Activated CD4-positive, alpha-beta T cell treated with anti-CD3 and anti-CD28 coated beads, Interleukin-2, Interleukin-6, amounts not matched to agents 100 ng/mL and 50 ng/mL, durations not matched to agents 16 hours and 8 hours (primary cell): ENCODE measurements around the gene LPAR1.

ENCODE experiments used
- DNase-seq: peaks from one replicate; pipeline ENCODE4 v3.0.0-alpha.2; 2020

The LPAR1 gene

DNA sequence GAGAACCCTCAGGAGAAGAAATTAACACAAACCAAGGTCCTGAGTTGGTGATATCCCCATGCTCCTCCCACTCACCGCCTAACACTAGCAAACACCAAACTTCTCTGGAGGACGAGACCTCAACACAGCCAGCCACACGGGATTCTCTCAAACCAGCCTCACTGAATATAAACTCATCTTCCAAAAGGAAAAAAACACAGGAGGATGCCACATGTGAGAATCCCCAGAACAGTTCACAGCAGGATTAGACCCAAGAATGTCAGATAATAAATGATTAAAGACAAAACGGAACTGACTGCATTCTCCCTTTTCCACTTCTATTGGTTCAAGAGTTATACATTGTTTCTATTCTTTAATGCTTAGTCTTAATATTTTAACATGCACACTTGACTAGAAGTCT is 89.2 kb downstream of the LPAR1 start:
- DNase-seq = no peak

DNA sequence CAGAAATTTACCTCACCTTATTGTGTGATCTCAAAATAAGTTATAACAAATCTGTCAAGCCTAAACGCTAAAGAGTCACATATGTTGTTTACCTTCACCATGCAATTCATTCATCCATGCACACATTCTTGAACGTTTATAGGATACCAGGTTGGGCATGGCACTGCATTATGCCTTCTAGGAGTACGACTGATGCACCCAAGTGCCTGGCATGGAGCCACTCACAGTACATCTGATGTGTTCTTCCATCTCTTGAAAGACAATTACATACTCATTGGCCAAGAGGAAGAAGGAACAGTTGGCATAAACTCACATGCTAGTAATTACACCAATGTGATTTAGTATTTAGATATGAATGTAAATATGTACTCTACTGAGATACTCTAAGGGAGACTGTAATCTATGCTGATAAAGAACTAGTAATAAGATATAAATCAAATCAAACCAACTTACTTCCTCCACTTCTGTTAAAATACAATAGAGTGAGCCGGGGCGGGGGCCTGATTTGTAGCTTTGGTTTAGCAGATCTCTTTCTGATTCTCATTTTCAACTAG is 90.7 kb downstream of the LPAR1 start:
- no peak for DNase-seq

DNA sequence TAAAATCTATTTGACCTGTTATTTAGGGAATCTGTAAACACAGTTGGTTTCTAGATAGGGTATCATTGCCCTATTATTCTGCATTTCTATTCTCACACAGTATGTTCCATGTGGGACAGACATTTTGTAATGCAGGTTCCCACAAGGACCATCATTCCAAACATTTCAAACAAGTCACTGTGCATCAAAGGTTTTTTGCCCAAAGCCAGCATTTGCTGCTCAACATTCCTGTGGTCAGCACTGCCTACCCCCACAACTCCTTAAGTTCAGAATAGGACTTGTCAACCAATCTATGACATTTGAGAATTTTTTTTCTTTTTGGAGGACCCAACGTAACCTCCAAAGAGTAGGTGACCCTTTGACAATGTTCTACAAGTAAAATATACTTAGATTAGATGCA is 95.7 kb downstream of the LPAR1 start:
- DNase-seq = no peak

DNA sequence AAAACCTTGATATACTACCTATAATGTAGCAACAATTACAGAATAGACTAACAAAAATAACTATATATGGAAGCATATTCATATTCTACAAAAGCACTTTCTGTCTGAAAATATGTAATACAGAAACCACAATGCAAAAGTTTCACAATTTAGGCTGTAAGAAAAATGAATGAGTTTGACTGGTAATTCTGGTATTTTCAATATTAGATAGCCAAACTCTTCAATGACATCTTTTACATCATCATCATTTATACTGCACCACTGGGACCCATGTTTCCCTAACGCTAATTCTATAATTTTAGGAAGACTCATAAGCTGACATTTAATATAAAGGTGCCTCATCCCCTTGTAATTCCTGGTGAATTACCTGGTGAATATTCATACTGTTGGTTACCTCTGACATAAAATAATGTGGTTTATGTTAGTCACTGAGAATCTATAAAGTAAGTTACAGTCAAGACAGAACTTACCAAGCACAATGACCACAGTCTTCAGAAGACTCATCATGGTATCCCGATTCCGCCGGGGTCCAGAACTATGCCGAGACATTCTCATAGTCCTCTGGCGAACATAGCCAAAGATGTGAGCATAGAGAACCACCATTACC is 97.2 kb downstream of the LPAR1 start:
- DNase-seq = no peak

DNA sequence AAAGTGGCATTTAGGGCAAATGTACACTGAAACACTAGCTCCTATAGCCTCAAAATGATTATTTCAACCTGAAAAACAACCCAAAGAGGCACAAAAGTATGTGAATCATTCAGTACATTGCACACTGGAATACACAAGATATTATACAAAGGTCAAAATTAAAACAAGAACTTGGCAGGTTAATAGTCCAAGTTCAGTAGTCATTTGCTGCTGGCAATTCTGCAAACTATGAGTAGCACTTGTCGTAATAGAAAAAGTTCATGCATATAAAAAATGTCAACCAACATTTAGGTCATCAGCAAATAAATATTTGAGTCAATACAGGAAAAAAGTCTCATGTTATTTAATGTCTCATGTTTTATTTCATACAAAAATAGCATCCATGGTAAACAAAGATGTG is 98.7 kb downstream of the LPAR1 start:
- DNase-seq = no peak

DNA sequence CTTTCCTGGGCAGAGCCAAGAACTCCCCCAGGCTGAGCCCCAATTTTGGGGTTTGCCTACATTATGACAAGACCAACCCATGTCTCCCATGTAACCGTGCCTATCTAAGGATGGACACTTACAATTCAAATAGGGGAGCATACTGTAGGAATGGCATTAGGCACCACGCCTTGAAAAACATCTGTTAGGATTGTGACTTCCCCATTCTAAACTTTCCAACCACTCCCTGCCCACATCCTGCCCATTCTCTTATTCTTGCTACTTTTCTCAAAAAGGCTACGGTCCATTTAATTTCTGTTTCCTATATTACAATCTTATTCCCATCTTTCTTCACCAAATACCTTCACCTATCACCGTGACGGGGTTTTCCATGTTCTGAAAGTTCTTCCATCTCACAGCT is 99.2 kb downstream of the LPAR1 start:
- no peak for DNase-seq

DNA sequence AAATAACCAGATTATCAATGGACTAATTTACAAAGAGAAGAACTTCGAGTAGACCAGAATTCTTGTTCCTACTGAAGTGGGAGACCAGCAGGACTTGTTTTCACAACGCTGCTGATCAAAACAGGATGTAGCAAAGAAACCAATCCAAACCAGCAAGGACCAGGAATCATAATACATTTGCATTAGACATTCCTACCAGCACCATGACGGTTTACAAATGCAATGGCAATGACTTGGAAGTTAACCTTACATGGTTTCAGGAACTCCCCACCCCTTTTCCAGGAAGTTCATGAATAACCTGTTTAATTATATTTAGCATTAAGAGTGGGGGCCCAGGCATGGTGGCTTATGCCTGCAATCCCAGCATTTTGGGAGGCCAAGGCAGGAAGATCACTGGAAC is 100.0 kb downstream of the LPAR1 start:
- no peak for DNase-seq

DNA sequence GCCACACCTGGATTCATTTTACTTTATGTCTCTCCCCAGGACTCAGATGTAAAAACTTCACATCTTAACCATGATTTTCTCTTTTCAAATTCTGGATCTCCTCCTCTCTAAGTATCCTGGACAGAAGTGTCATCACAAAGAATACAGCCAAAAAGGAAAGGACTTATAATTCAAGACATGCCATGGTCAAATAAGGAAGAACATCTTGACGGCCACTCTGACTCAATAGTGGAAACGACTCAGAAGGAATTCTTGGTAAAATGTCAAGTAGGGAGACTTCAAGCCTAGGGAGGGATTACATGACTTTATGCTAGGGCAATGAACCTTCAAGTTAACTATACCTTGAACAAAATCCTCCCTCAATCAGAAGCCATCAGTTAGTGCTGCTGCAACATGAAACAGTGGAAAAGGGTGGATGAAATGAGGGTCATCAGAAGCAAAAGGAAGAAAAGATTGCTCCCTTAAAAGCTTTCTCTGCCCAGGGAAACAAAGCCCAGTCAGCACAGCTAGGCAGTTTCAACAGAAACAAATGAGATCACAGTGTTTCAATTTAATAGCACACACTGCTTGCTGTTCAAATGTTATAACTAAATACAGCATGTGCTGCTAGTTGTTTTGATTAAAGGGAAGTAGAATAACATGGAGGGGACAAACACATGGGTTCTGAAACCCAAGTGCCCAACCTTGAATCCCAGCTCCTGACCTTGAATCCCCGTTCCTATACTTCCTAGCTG is 101.4 kb downstream of the LPAR1 start:
- DNase-seq = no peak

DNA sequence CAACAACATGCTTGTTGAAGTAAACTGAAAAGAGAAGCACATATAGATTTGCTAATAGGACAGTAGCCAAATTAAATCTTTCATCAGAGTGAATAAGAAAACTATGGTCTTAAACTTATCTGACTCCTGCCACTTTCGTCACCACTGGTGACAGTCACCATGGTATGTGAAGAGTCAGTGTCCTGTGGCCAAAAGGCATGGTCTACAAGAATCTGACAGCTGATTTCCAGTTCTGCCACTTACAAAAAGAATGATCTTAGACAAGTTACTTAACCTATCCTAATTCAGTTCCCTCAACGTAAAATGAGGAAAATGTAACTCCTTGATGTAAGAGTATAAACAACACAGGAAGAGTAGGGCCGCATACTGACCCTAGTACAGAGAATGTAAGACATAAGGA is 102.0 kb downstream of the LPAR1 start:
- DNase-seq = no peak

DNA sequence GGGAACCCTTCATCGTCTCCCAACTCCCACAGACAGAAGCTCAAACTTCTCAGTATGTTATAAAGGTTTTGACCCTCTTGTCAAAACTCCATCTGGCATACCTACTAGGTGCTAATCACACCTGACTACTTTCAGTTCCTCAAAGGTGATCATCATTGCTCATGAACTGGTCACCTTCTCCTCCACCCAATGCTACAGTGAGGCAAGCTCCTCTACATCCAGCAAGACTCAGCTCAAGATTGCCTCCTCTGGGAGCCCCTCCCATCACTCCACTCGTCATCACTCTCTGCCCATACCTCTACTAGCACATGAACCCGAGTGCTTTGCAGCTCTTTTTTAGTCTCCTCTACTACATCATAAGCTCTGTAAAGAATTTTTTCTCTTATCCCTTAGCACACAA is 102.4 kb downstream of the LPAR1 start:
- DNase-seq = no peak

DNA sequence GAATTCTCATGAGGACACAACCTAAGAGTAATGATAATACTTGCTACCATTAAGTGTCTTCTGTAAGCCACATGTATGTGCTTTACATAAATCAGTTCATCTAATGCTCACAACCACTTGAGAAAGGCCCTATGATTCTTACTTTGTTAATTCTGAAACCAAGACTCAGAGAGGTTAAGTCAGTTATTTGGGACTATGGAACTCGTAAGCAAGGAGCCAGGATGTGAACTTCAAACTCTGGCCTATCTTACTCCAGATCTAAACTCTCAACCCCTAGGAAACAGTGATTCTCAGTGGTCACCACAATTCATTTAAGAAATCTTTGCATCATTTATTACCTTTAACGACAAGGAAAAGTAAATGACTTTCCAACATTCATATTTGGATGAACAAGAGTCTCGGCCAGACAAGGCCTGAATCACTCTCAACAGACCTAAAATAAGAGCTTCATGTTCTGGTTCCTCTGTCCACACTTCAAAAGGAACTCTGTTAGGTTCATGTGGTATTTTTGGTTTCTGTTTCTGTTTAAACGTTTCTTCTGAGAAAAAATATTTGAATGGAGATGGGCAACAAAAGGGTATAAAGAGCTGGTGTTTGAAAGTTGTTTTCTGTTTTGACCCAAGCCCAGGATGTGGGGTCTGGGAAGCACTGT is 104.8 kb downstream of the LPAR1 start:
- no peak for DNase-seq

DNA sequence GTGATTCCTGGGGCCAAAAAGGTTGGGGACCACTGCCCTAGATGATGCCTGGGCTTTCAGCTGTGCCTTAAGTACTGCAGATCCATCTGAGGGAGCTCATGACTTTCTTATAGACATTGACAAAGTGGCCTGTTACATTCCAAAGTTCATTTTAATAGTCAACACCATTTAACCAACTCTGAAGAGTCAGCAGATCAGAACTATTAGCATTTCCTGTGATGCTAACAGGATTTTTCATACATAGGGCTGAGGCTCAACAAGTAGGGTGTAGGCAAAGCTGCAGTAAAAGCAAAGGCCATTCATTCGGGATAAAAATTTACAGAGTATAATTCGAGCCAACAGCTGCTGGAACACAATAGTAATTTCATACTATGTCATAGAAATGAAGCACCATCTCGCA is 105.4 kb downstream of the LPAR1 start:
- DNase-seq = no peak

DNA sequence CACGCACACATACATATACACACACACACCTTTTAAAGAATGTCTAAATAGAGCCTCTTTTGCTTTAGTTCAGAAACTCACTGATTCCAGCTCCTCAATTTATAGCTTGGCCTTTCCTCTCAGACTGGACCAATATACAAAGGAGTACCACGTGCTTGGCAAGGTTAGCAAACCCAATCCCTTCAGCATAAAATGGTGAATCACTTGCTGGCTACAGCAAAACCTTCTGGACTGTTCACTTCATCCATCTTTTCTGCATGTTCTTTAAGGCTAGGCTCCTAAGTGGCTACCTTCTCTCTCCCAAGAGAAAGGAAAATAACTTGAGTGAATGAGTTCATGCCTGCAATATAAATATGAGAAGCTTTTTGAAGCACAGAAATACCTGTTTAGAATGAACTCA is 109.7 kb downstream of the LPAR1 start:
- DNase-seq = no peak

DNA sequence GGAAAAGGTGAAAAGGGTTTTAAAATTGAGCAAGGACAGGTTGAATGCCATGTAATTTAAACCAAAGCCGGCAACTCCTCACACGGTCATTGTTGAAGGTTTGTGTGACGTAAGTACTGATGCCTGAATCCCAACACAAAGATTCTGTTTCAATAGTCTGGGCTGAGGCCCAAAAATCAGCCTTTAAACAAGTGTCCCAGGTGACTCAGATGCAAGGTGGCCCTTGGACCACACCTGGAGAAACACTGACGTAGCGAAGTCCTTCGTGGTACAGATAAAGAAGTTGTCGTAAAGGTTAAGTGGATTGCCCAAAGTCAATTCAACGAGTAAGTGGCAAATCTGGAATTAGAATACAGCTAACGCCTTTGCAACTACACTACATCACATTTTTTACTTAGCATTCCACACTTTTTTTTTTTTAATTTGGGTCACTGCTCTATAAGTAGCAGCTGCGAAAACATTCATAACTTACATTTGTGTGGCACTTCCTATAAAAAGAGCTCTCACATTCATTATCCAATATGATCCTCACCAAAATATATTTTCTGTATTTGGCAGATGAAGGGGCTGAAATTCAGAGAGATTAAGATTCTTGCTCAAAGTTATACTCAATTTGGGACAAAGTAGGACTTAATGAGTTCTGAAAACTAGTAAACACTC is 111.3 kb downstream of the LPAR1 start:
- DNase-seq = no peak

DNA sequence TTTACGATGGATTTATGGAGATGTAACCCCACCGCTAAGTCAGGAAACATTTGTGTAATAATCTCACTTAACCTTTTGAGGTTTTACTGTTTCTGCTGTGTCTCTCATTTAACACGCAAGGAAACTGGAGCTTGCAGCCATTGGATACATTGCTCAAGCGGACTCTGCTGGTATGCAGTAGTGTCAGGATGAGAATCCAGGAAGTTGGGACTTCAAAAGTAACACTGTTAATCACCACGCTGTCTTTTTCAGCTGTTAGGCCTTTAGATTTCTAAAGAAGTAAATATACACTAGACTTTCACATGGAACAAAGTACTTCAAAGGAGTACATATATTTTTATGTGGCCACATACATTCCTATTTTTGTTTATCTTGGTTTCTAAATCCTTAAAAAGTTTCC is 114.7 kb downstream of the LPAR1 start:
- DNase-seq = no peak

DNA sequence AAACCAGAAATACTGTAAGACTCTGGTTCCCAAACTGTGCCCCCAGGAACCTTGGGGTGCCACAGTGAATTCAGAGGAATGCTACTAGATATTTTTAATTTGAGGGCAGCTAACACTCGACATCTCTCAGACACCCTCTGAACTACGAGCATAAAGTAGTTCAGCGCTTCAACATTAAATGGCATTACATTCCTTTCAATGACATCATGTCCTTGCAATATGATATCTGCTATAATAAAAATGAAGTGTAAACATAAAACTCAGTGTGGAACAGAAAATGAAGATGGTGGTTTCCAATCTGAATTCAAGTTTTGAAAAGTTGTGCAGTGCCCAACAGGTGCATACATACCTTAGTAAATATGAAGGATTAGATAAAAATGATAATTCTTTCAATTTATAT is 116.1 kb downstream of the LPAR1 start:
- no peak for DNase-seq

DNA sequence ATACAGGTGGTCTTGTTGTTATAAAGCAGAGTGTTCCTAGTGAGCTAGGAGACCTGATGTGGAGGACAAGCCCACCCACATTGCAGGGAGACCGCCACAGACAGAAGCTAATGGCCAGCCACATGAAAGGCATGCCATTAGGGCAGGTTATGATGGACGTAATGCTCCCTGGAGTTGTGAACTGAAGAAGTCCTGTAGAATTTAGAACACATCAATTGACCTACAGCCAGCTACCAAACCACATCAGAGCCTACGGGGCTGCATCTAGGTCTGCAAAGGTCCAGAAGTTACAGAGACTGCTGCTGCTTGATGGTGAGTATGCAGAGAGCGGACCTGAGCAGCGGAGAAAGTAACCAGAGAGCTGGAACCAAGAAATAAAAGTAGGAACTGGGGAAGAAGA is 116.6 kb downstream of the LPAR1 start:
- DNase-seq = no peak

DNA sequence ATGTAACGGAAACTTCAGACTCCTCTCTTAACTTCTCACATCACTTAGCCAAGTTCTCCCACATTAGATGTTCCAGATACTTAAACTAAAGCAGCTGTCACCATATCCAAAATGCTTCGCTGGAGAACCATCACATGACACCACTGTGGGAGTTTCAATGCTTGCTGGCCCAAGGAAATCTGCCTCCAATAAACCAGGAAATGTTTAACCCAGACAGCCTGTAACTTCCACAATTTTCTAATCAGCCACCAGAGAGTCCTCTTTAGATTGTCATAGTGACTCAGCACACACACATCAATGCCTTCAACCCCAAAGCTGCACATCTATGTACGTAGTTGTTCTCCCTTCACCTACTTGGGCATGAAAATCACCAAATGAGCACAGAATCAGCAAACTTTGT is 118.7 kb downstream of the LPAR1 start:
- no peak for DNase-seq

DNA sequence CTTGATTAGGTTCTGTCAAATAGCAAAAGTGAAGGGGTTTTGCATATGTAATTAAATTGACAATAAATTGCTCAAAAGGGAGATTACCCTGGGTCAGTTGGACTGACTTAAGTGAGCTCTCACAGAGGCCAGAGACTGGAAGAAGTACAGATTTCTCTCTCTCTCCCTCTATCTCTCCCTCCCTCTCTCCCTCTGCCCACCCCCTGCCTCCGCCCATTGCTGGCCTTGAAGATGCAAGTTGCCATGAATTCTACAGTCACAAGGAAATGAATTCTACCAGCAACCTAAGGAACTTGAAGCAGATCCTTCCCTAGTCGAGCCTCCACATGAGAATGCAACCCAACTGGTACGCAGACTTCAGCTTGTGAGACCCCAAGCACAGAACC is 119.2 kb downstream of the LPAR1 start:
- DNase-seq = no peak

DNA sequence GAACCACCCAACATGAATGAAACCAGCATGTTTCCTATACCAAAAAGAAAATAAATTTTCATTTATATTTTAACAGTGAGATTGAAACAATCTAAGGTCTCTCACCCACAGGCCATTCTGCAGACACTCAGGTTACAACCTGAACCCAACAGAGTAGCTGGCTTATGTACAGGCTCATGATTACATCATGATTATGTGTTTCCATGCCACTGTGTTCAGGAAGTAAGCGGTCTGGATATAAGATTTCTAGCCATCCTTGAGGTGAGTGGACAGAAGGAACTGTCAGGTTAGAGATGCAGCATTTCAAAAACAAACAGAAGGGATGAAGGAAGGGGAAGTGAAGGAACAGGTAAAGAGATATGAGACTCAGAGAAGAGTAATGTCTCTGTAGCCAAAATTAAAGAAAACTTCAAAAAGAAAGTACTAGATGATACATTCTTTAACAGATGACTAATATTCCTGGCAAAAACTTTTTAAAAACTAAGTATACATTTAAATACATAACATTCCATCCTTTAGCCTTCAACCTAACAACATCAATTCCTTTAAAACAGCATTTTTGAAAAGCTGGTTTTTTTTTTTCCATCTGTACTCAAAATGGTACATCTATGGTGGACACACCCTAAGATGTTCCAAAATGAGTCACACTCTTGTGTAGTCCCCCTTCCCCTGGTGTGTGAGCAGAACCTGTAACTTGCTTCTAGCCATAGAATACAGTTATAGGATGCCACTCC is 119.8 kb downstream of the LPAR1 start:
- DNase-seq = no peak

DNA sequence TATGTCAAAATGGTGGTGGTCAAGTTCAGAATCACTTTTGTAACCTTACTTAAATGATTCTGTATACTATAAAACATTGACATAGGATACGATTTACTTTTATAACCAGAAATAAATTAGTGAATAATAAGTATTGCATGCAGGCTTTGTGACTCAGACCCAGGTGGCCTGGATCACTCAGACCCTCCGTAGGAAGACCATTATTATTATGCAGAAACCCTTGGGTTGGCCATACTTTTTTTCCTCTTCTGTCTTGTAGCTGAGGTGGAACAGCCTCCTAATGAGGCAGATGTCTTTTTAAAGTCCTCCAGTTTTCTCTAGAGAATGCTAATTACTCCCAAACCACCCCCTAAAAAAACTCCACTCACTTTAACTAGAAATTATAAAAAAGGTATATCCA is 121.9 kb downstream of the LPAR1 start:
- DNase-seq = no peak

DNA sequence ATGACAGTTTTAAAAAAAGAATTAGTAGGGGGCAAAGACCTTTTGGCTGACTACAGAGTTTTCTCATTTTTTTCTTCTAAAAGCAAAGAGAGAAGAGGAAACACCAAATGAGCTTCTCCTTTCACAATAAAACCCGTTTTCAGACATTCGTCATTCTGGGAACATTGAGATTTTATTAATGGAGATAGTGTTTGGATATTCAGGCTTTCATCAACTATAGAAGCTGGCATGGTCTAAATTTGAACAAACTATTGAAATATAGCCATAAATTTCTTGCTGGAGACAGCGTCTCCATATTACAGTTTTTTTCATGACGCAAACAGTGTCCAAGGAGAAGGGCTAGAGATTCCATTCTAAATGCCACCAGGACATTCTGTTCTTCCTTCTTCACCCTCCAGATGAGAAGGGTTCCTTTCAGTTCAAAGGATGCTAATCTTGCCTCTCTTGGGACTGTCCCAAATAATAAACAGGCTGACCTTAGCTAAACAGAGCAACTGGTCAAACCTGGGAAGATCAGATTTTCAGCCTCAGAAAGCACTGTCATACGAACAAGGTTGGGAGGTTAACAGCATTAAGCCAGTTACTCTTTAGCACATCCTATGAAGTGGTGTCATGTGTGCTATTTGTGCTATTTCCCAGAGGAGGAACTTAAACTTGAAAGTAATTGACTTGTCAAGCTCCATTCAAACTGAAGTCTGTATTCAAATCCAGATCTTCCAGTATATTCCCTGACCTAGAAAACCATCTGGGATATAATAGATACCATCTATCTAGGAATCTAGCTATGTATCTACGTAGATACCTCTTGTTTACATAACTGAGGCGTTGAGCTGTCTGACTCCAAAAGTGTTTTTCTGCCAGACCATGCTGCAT is 125.6 kb downstream of the LPAR1 start:
- no peak for DNase-seq
